ENCODE measurements around the gene C14orf93.

GRCh38 chr14:23025151-23025814, 15.3 kb upstream of the C14orf93 start:
- TF ChIP-seq CTCF (IDR thresholded peaks at IDR 0.05) = no peak
- no peak for TF ChIP-seq EZH2 (IDR thresholded peaks at IDR 0.05; ENCODE audit: borderline replicate concordance, insufficient read depth, low read depth, low read length, poor library complexity, severe bottlenecking)
